ENCODE measurements around the gene PSMC2. TPM values are rescaled to one million over a fixed set of nuclear protein-coding genes. Genes with fewer than 3 reads are reported as not detected.
A peak's percentile ranks its signal among the peaks of the same experiment; 100 is the strongest.

Gene PSMC2
- 152 TPM for polyA plus RNA-seq (2012; ENCODE audit: low read depth, missing spikeins)

DNA sequence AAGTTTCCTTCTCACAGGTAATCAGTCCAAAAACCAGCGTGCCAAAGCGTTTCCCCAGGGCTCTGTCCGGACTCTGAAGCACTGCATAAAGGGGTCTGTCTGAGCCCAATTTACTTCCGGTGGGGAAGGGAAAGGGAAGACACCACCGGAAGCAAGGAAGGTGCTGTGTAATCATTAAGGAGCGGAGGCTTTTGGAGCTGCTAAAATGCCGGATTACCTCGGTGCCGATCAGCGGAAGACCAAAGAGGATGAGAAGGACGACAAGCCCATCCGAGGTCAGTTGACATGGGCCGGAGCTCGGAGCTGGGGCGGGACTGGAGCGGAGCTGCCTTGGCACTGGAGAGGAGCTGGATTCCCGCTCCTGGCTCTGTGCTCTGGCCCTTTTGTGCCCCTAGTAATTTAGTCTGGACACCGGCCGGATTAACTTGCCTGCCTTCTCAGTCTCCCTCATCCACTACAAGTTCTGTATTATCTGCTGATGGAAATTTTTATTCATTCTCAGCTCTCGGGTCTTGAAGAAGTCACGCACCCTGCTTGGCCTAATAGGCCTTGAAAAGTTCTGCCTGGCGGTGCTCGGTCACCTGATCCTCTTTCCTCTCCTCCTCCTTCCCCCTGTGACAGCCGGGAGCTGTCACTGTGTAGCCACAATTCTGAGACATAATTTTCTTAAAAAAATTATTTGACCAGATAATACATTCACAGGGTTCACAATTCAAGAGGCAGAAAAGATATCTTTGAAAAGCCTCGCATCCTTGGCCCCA is at the start of gene PSMC2:
Gene PSMC2 (plus strand): TSS at position 137 of the 761 bp plus-strand sequence. CDS start 69 bp downstream, at position 206.
- no peak for TF ChIP-seq PAX5 (IDR thresholded peaks at IDR 0.05; ENCODE audit: insufficient read depth, low read length, severe bottlenecking)
- TF ChIP-seq POU2F2 (IDR thresholded peaks at IDR 0.05; ENCODE audit: low read depth, low read length): peak; percentile 85; the same call in 1 of the 2 replicates
- TF ChIP-seq SPI1 (IDR thresholded peaks at IDR 0.05; ENCODE audit: low read depth, low read length): no peak
- peak; percentile 72 for TF ChIP-seq POLR2A (IDR thresholded peaks at IDR 0.05; ENCODE audit: low read depth, low read length)
- peak; percentile 74; the same call in 1 of the 2 replicates for TF ChIP-seq POLR2AphosphoS5 (IDR thresholded peaks at IDR 0.05; ENCODE audit: low read depth, low read length)
- peak; percentile 78 for TF ChIP-seq TAF1 (IDR thresholded peaks at IDR 0.05; ENCODE audit: low read depth, low read length)
- FAIRE-seq (peak; percentile 48), DNase-seq (ENCODE audit: insufficient read length, low spot score) (peak; percentile 39)

GRCh38 chr7:103297837-103298179 is 49.6 kb upstream of the PSMC2 start:
- FAIRE-seq: no peak
- no peak for DNase-seq (ENCODE audit: insufficient read length, low spot score)
- no peak for TF ChIP-seq POLR2A (IDR thresholded peaks at IDR 0.05; ENCODE audit: low read depth, low read length)

- DNase-seq (ENCODE audit: insufficient read length, low spot score) (no peak), FAIRE-seq (no peak)
- TF ChIP-seq POLR2AphosphoS5 (IDR thresholded peaks at IDR 0.05; ENCODE audit: low read depth, low read length): no peak
- TF ChIP-seq PAX5 (IDR thresholded peaks at IDR 0.05; ENCODE audit: insufficient read depth, low read length, severe bottlenecking): no peak
- TF ChIP-seq SPI1 (IDR thresholded peaks at IDR 0.05; ENCODE audit: low read depth, low read length): no peak
- TF ChIP-seq POU2F2 (IDR thresholded peaks at IDR 0.05; ENCODE audit: low read depth, low read length): no peak
- no peak for TF ChIP-seq POLR2A (IDR thresholded peaks at IDR 0.05; ENCODE audit: low read depth, low read length)
- TF ChIP-seq TAF1 (IDR thresholded peaks at IDR 0.05; ENCODE audit: low read depth, low read length): no peak
Measured at GRCh38 chr7:103299660-103300059, 47.8 kb upstream of the PSMC2 start.

DNA sequence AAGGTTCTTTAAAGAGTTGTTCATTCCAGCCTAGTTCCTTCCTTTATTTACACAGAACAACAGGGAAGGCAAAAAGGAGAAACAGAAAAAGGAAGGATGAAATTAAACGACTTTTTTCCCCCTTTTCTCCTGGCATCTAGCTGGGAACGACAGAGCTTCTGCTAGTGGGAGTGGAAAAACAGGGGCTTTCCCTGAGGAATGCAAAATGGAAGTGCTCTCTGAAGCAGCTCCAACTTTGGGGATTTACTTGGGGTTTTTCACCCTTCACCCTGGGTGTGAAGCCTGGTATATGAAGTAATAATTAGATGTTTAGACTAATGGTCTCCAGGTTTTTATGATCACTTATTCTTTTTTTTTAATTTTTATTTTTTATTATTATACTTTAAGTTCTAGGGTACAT is 46.0 kb upstream of the PSMC2 start:
- FAIRE-seq (no peak), DNase-seq (ENCODE audit: insufficient read length, low spot score) (no peak)
- TF ChIP-seq POU2F2 (IDR thresholded peaks at IDR 0.05; ENCODE audit: low read depth, low read length) (no peak), SPI1 (IDR thresholded peaks at IDR 0.05; ENCODE audit: low read depth, low read length) (no peak), PAX5 (IDR thresholded peaks at IDR 0.05; ENCODE audit: insufficient read depth, low read length, severe bottlenecking) (no peak), POLR2A (IDR thresholded peaks at IDR 0.05; ENCODE audit: low read depth, low read length) (no peak), TAF1 (IDR thresholded peaks at IDR 0.05; ENCODE audit: low read depth, low read length) (no peak), POLR2AphosphoS5 (IDR thresholded peaks at IDR 0.05; ENCODE audit: low read depth, low read length) (no peak)

DNA sequence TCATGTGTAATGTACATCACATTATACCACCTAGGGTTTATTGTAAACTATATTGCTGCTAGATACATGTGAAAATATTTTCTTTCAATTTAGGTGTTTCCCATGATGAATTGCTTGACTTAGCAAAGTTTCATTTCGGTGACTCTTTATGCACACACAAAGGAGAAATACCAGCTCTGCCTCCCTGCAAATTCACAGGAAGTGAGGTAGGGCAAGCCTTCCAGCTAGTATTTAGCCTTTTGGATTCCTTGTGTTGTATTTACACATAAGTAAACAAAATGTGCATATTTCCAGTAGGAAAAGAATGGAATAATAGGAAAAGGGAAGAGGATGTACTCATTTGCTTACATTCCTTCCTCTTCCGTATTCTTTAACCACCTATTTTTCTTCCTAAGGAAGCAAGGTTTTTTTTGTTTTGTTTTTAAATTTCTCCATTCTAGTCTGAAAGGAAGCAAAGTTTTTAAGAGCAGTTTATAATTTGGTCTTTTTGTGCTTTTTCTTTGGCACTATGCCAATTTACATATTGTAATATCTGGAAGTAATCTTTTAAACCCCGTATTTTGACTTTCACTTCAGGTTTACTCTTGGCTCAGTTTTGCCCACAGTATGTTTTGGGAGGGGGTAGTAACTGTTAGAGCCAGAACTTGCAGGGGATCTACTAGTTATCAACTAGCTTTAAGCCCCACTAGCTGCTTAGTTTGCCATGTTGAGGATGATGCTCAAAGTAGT is 39.8 kb upstream of the PSMC2 start:
- TF ChIP-seq TAF1 (IDR thresholded peaks at IDR 0.05; ENCODE audit: low read depth, low read length) (no peak), POLR2A (IDR thresholded peaks at IDR 0.05; ENCODE audit: low read depth, low read length) (no peak), POLR2AphosphoS5 (IDR thresholded peaks at IDR 0.05; ENCODE audit: low read depth, low read length) (no peak)
- no peak for DNase-seq (ENCODE audit: insufficient read length, low spot score)
- peak; percentile 86 for FAIRE-seq

- DNase-seq (ENCODE audit: insufficient read length, low spot score) (no peak), FAIRE-seq (peak; percentile 81)
- TF ChIP-seq PAX5 (IDR thresholded peaks at IDR 0.05; ENCODE audit: insufficient read depth, low read length, severe bottlenecking) (no peak), SPI1 (IDR thresholded peaks at IDR 0.05; ENCODE audit: low read depth, low read length) (peak; percentile 35; the same call in 1 of the 2 replicates)
Measured at GRCh38 chr7:103314852-103315251, 32.6 kb upstream of the PSMC2 start.

DNA sequence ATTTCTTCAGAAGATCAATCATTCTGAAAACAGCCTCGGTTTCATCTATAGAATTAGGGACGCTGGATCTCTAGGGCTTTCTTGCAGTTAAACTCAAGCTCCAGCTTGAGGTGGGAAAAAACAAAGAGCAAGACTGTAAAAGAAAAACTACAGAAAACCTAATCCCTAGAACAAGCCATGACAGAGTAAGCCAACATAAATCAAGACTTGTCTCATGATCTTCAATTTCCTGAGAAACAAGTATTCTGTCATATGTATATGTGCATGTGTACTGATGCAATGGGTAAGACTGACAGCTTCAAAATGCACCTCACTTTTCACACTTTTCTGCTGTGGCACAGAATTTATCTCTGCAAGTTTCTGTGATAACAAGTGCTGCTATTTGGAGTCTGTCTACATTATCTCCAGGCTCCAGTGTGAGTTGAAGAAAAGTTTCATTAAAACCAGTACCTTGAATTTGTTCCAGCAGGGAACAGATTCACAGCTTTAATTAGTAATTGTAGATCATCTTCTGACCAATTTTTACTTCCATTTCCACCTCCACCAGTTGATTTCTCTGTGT is 31.0 kb upstream of the PSMC2 start:
- DNase-seq (ENCODE audit: insufficient read length, low spot score) (no peak), FAIRE-seq (peak; percentile 57)
- TF ChIP-seq TAF1 (IDR thresholded peaks at IDR 0.05; ENCODE audit: low read depth, low read length) (no peak), POLR2AphosphoS5 (IDR thresholded peaks at IDR 0.05; ENCODE audit: low read depth, low read length) (no peak), POU2F2 (IDR thresholded peaks at IDR 0.05; ENCODE audit: low read depth, low read length) (no peak), PAX5 (IDR thresholded peaks at IDR 0.05; ENCODE audit: insufficient read depth, low read length, severe bottlenecking) (no peak), POLR2A (IDR thresholded peaks at IDR 0.05; ENCODE audit: low read depth, low read length) (no peak), SPI1 (IDR thresholded peaks at IDR 0.05; ENCODE audit: low read depth, low read length) (no peak)

- DNase-seq (ENCODE audit: insufficient read length, low spot score) (no peak), FAIRE-seq (peak; percentile 64)
- TF ChIP-seq SPI1 (IDR thresholded peaks at IDR 0.05; ENCODE audit: low read depth, low read length) (no peak), POU2F2 (IDR thresholded peaks at IDR 0.05; ENCODE audit: low read depth, low read length) (no peak), PAX5 (IDR thresholded peaks at IDR 0.05; ENCODE audit: insufficient read depth, low read length, severe bottlenecking) (no peak)
Measured at GRCh38 chr7:103317009-103317408, 30.4 kb upstream of the PSMC2 start.

DNA sequence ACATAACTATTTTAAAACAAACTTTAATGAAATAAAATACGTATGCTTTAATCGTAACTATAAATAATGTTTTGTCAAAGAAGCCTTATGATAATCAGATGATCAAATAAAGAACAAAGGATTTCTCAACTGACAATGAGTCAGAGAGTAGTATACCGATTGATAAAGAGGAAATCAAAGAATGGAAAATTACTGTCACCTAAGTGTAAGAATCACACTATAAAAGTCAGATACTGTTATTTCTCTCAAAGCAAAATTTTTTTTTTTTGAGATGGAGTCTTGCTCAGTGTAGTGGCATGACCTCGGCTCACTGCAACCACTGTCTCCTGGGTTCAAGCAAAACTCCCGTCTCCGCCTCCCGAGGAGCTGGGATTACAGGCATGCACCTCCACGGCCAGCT is 21.7 kb upstream of the PSMC2 start:
- TF ChIP-seq PAX5 (IDR thresholded peaks at IDR 0.05; ENCODE audit: insufficient read depth, low read length, severe bottlenecking) (no peak), TAF1 (IDR thresholded peaks at IDR 0.05; ENCODE audit: low read depth, low read length) (no peak), POLR2AphosphoS5 (IDR thresholded peaks at IDR 0.05; ENCODE audit: low read depth, low read length) (no peak)
- FAIRE-seq (no peak), DNase-seq (ENCODE audit: insufficient read length, low spot score) (no peak)

DNA sequence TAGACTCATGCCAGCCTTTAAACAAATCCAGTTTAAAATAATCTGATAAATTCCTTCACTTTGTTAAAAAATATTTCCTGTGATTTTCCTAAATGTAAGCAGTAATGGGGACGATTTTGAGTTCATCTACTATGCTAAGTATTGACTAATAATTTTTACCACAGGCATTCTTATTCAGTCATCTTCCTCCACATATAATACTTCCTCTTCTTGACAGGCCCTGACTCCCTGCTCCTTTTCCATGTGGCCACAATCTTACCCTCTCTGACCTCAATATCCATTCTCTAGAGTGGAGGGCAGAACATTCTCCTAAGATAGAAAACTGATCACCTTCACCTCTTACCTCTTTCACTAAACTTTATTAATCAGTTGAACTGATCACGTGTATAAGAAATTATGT is 10.7 kb upstream of the PSMC2 start:
- DNase-seq (ENCODE audit: insufficient read length, low spot score) (no peak), FAIRE-seq (no peak)
- TF ChIP-seq SPI1 (IDR thresholded peaks at IDR 0.05; ENCODE audit: low read depth, low read length): no peak

All from GM12891 (cell line).